Smooth muscle cell (in vitro differentiated cells): ENCODE data around the gene VEGFD. TPM values are rescaled to one million over a fixed set of nuclear protein-coding genes. Genes with fewer than 3 reads are reported as not detected.

Experiments
- DNase-seq: peaks from one replicate; lab custom pipeline; 2025; ENCODE audit not compliant: unreplicated experiment; lab: John Stamatoyannopoulos, UW
- H2AFZ ChIP-seq: fragments of 200-600 bp; sonication (generic); 2 replicates; pipeline ENCODE4 v1.6.0; 2016; ENCODE audit warnings: antibody characterized with exemption, low read depth, mild to moderate bottlenecking
- H3F3A ChIP-seq: fragments of 200-600 bp; sonication (generic); 2 replicates; pipeline ENCODE4 v1.6.0; 2017; ENCODE audit warnings: antibody characterized with exemption, low read depth
- H3K27ac ChIP-seq: fragments of 200-600 bp; sonication (generic); 2 replicates; pipeline ENCODE4 v1.5.1; 2016; ENCODE audit warnings: low read depth, mild to moderate bottlenecking
- H3K27me3 ChIP-seq: fragments of 200-600 bp; sonication (generic); 2 replicates; pipeline ENCODE4 v1.6.1; 2016; ENCODE audit warnings: low read depth, mild to moderate bottlenecking
- H3K36me3 ChIP-seq: fragments of 200-600 bp; sonication (generic); 2 replicates; pipeline ENCODE4 v1.5.1; 2016; ENCODE audit warnings: low read depth
- H3K4me1 ChIP-seq: fragments of 200-600 bp; sonication (generic); 2 replicates; pipeline ENCODE4 v1.5.1; 2016; ENCODE audit warnings: low read depth
- H3K4me2 ChIP-seq: fragments of 200-600 bp; sonication (generic); 2 replicates; pipeline ENCODE4 v1.6.0; 2016; ENCODE audit warnings: mild to moderate bottlenecking
- H3K4me3 ChIP-seq: fragments of 200-600 bp; sonication (generic); 2 replicates; pipeline ENCODE4 v1.5.1; 2016; ENCODE audit warnings: mild to moderate bottlenecking
- H3K79me2 ChIP-seq: fragments of 200-600 bp; sonication (generic); 2 replicates; pipeline ENCODE4 v1.6.0; 2016; ENCODE audit warnings: low read depth, mild to moderate bottlenecking
- H3K9ac ChIP-seq: fragments of 200-600 bp; sonication (generic); 2 replicates; pipeline ENCODE4 v1.6.0; 2016; ENCODE audit warnings: low read depth
- H3K9me3 ChIP-seq: fragments of 200-600 bp; sonication (generic); replicated peaks from 2 replicates; pipeline ENCODE4 v1.5.1; 2016; ENCODE audit warnings: low read depth
- H4K20me1 ChIP-seq: fragments of 200-600 bp; sonication (generic); 2 replicates; pipeline ENCODE4 v1.6.0; 2016; ENCODE audit warnings: low read depth
- CTCF ChIP-seq: fragments of 200-600 bp; sonication (generic); IDR thresholded peaks from 2 replicates; pipeline ENCODE4 v1.5.1; 2017; ENCODE audit warnings: borderline replicate concordance, mild to moderate bottlenecking, antibody characterized with exemption; ENCODE audit not compliant: insufficient read depth, poor library complexity, severe bottlenecking
- WGBS: methylation state at CpG from one replicate; pipeline ENCODE4 v1.1.7; 2016; ENCODE audit warnings: low lambda C conversion rate; 5-methylcytosine and 5-hydroxymethylcytosine counted together
- polyA plus RNA-seq: library from polyadenylated mRNA; unstranded; fragments of >200 nt; fragmentation: Nextera tagmentation; extraction: Ambion mirVana; gene quantifications from 2 replicates; pipeline ENCODE4 v1.2.1, GENCODE V29; 2016
- total RNA-seq: library from RNA; depleted of rRNA; stranded (reverse); fragments of >200 nt; gene quantifications from 2 replicates; pipeline ENCODE4 v1.2.3, GENCODE V29; 2014

VEGFD gene
- total and polyA plus RNA-seq, 2 experiments from 2014 or later: 0.38 TPM; not detected in 1

DNA sequence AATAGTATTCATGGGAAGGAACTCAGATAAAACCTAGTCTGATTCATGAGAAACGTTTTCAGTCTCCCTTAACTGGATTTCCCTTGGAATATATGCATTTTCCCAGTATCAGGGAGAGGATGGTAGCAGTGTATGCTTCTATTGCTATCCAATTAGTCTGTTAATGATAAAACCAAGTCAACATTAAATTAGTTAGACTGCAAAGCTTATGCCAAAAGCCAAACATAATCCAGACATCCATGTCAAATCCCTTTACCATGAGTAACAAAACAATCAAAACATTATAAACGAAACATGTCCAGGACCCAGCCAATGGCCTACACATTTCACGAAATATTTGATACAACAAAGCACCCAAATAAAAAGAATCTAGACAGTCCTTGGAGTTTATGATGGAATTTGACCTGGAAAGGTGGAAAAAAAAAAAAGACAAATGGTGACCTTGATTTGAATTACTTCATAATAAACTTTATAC, 34.5 kb upstream of the VEGFD start:
- Histone ChIP-seq H3K9ac (no peak overlapping the region), H3K27me3 (no peaks in the 10 kb centered on the region), H3K4me3 (no peak overlapping the region), H3F3A (no peaks in the 10 kb centered on the region), H3K27ac (no peak overlapping the region), H3K79me2 (no peaks in the 10 kb centered on the region), H3K9me3 (no peaks in the 10 kb centered on the region), H3K4me1 (no peaks in the 10 kb centered on the region), H3K4me2 (no peak overlapping the region), H3K36me3 (no peaks in the 10 kb centered on the region), H4K20me1 (no peaks in the 10 kb centered on the region), H2AFZ (no peak overlapping the region)
- no peak for DNase-seq
- 87% methylated on average over 3 of the region's 3 CpGs for WGBS
- TF ChIP-seq CTCF: no peak

DNA sequence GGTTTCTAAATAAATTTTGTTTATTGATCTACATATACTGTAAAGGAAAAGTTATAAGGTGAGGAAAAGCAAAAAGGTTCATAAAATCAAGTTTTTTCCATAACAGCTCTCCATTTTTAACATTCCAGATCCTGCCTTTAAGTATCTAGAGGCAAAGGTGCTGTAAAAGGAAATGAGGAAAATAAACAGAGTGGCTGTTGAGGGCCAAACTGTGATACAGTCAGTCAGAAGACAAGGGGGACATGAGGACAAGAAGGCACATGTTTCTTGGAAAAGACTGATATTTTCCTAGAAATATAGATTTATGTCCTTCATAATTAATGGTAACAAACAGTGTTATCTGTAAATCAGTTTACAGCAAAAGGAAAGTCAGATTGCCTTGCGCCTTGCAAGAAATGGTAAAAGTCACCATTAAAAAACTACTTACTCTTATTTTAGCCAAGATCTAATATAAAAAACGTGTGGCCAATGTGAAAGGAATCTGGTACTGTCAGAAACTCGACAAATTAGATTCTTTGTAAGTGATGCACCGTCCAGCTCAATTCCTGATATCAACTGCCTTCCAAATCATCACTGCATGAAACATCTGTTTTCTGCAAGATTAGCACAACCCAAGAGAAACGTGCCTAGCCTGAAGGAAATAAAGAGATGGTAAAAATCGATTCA, 34.0 kb upstream of the VEGFD start:
- no peak overlapping the region for H3K4me3 ChIP-seq
- H3K36me3 ChIP-seq: no peaks in the 10 kb centered on the region
- H3K9ac ChIP-seq: no peak overlapping the region
- no peak overlapping the region for H2AFZ ChIP-seq
- no peaks in the 10 kb centered on the region for H3F3A ChIP-seq
- 90% methylated on average over 6 of the region's 6 CpGs for WGBS
- H3K4me2 ChIP-seq: no peak overlapping the region
- no peaks in the 10 kb centered on the region for H3K4me1 ChIP-seq
- H3K9me3 ChIP-seq: no peaks in the 10 kb centered on the region
- no peak for TF ChIP-seq CTCF
- H4K20me1 ChIP-seq: no peaks in the 10 kb centered on the region
- DNase-seq: no peak
- H3K27ac ChIP-seq: no peak overlapping the region
- no peaks in the 10 kb centered on the region for H3K27me3 ChIP-seq
- H3K79me2 ChIP-seq: no peaks in the 10 kb centered on the region

DNA sequence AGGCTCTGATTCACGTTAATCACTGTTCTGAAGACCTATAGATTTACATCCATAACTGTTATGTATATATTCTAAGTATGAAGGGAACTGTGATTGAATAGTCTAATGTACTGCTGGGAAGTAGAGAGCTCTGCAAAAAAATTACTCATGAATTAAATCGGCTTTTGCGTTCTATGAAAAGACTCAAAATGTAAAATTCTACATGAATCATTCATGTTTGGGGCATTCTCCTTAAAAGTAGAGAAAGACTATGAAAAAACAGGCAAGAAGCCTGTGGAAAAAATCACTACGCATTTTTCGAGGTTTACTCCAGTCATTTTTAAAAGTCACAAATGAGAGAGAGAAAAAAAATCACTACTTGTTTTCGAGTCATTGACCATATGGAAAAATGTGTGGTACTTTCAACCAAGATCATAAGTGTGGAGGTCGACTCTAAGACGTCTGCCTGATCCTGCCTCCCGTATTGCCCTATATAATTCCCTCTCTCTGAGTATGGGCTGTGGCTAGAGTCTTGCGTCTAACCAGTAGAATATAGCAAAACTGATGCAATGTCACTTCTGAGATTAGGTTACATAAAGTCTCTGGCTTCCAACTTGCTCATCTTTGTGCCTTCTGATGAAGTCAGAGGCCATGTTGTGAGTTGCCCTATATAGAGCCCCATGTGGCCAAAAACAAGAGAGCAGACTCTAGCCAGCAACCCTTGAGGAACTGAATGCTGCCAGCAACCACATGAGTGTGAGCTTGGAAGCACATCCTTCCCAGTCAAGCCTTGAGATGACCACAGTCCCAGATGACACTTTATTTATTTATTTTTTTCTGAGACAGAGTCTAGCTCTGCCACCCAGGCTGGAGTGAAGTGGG, 32.1 kb upstream of the VEGFD start:
- Histone ChIP-seq H3K9me3 (no peaks in the 10 kb centered on the region), H3F3A (no peaks in the 10 kb centered on the region), H3K4me1 (no peaks in the 10 kb centered on the region), H3K9ac (no peak overlapping the region), H3K4me3 (no peak overlapping the region), H3K4me2 (no peak overlapping the region), H3K36me3 (no peaks in the 10 kb centered on the region), H3K79me2 (no peaks in the 10 kb centered on the region), H3K27ac (no peak overlapping the region), H4K20me1 (no peaks in the 10 kb centered on the region), H3K27me3 (no peaks in the 10 kb centered on the region), H2AFZ (no peak overlapping the region)
- WGBS: 91% methylated on average over 10 of the region's 10 CpGs
- no peak for TF ChIP-seq CTCF
- no peak for DNase-seq
